ENCODE data around the gene NPC2.

Gene NPC2

GRCh38 chr14:74476107-74476506 lies 17.0 kb downstream of the NPC2 start:
- Histone ChIP-seq H3K27ac (no peak overlapping the region), H3K4me3 (no peak overlapping the region), H3K9ac (ENCODE audit: insufficient read length) (no peak overlapping the region), H3K36me3 (ENCODE audit: insufficient read depth, low read length) (peaks cover 3% of the 10 kb centered on the region; the same call in 1 of the 2 replicates), H3K9me3 (ENCODE audit: low read depth, low read length) (no peaks in the 10 kb centered on the region)
- TF ChIP-seq FOXP2 (optimal IDR thresholded peaks at IDR 0.05; ENCODE audit: control extremely low read depth, extremely low read length, insufficient read depth) (no peak), POLR2AphosphoS5 (IDR thresholded peaks at IDR 0.05; ENCODE audit: borderline replicate concordance, low read depth, low read length) (no peak), EZH2 (IDR thresholded peaks at IDR 0.05) (no peak)
- DNase-seq (ENCODE audit: low read depth, low spot score): no peak

- no peaks in the 10 kb centered on the region for H3K9me3 ChIP-seq (ENCODE audit: low read depth, low read length)
- no peaks in the 10 kb centered on the region for H3K36me3 ChIP-seq (ENCODE audit: insufficient read depth, low read length)
- H3K4me3 ChIP-seq: no peak overlapping the region
- no peak overlapping the region for H3K27ac ChIP-seq
- no peak for DNase-seq (ENCODE audit: low read depth, low spot score)
- TF ChIP-seq EZH2 (IDR thresholded peaks at IDR 0.05): no peak
- no peak for TF ChIP-seq POLR2AphosphoS5 (IDR thresholded peaks at IDR 0.05; ENCODE audit: borderline replicate concordance, low read depth, low read length)
- no peak for TF ChIP-seq FOXP2 (optimal IDR thresholded peaks at IDR 0.05; ENCODE audit: control extremely low read depth, extremely low read length, insufficient read depth)
- H3K9ac ChIP-seq (ENCODE audit: insufficient read length): no peak overlapping the region
Measured at GRCh38 chr14:74475678-74476077, 17.4 kb downstream of the NPC2 start.

GRCh38 chr14:74474376-74474775 lies 18.7 kb downstream of the NPC2 start:
- Histone ChIP-seq H3K4me3 (no peak overlapping the region), H3K36me3 (ENCODE audit: insufficient read depth, low read length) (no peaks in the 10 kb centered on the region), H3K27ac (no peak overlapping the region), H3K9me3 (ENCODE audit: low read depth, low read length) (no peaks in the 10 kb centered on the region), H3K9ac (ENCODE audit: insufficient read length) (no peak overlapping the region)
- TF ChIP-seq EZH2 (IDR thresholded peaks at IDR 0.05) (no peak), POLR2AphosphoS5 (IDR thresholded peaks at IDR 0.05; ENCODE audit: borderline replicate concordance, low read depth, low read length) (no peak), FOXP2 (optimal IDR thresholded peaks at IDR 0.05; ENCODE audit: control extremely low read depth, extremely low read length, insufficient read depth) (no peak)
- no peak for DNase-seq (ENCODE audit: low read depth, low spot score)

- TF ChIP-seq POLR2AphosphoS5 (IDR thresholded peaks at IDR 0.05; ENCODE audit: borderline replicate concordance, low read depth, low read length): no peak
- no peak for TF ChIP-seq EZH2 (IDR thresholded peaks at IDR 0.05)
- no peak for TF ChIP-seq FOXP2 (optimal IDR thresholded peaks at IDR 0.05; ENCODE audit: control extremely low read depth, extremely low read length, insufficient read depth)
- Histone ChIP-seq H3K9ac (ENCODE audit: insufficient read length) (no peak overlapping the region), H3K9me3 (ENCODE audit: low read depth, low read length) (no peaks in the 10 kb centered on the region)
Measured at GRCh38 chr14:74472601-74473000, 20.5 kb downstream of the NPC2 start.

GRCh38 chr14:74469548-74470518 lies 23.3 kb downstream of the NPC2 start:
- Histone ChIP-seq H3K4me3 (no peak overlapping the region), H3K9ac (ENCODE audit: insufficient read length) (no peak overlapping the region), H3K36me3 (ENCODE audit: insufficient read depth, low read length) (no peaks in the 10 kb centered on the region), H3K9me3 (ENCODE audit: low read depth, low read length) (no peaks in the 10 kb centered on the region), H3K27ac (no peak overlapping the region)
- no peak for DNase-seq (ENCODE audit: low read depth, low spot score)
- TF ChIP-seq POLR2AphosphoS5 (IDR thresholded peaks at IDR 0.05; ENCODE audit: borderline replicate concordance, low read depth, low read length) (no peak), EZH2 (IDR thresholded peaks at IDR 0.05) (no peak), FOXP2 (optimal IDR thresholded peaks at IDR 0.05; ENCODE audit: control extremely low read depth, extremely low read length, insufficient read depth) (no peak)

More at GRCh38 chr14:74472601-74473000, 20.5 kb downstream of the NPC2 start:
- DNase-seq (ENCODE audit: low read depth, low spot score): no peak
- H3K36me3 ChIP-seq (ENCODE audit: insufficient read depth, low read length): no peaks in the 10 kb centered on the region
- H3K27ac ChIP-seq: no peak overlapping the region
- no peak overlapping the region for H3K4me3 ChIP-seq

- no peaks in the 10 kb centered on the region for H3K9me3 ChIP-seq (ENCODE audit: low read depth, low read length)
- TF ChIP-seq POLR2AphosphoS5 (IDR thresholded peaks at IDR 0.05; ENCODE audit: borderline replicate concordance, low read depth, low read length) (no peak), FOXP2 (optimal IDR thresholded peaks at IDR 0.05; ENCODE audit: control extremely low read depth, extremely low read length, insufficient read depth) (no peak), EZH2 (IDR thresholded peaks at IDR 0.05) (no peak)
- no peak for DNase-seq (ENCODE audit: low read depth, low spot score)
- H3K9ac ChIP-seq (ENCODE audit: insufficient read length): no peak overlapping the region
- no peaks in the 10 kb centered on the region for H3K36me3 ChIP-seq (ENCODE audit: insufficient read depth, low read length)
- H3K4me3 ChIP-seq: no peak overlapping the region
- H3K27ac ChIP-seq: no peak overlapping the region
Measured at GRCh38 chr14:74468513-74468912, 24.6 kb downstream of the NPC2 start.

- no peak overlapping the region for H3K9ac ChIP-seq (ENCODE audit: insufficient read length)
- no peak overlapping the region for H3K27ac ChIP-seq
Measured at GRCh38 chr14:74465335-74465734, 27.8 kb downstream of the NPC2 start.

GRCh38 chr14:74464785-74465184 lies 28.3 kb downstream of the NPC2 start:
- Histone ChIP-seq H3K27ac (no peak overlapping the region), H3K36me3 (ENCODE audit: insufficient read depth, low read length) (no peaks in the 10 kb centered on the region), H3K9ac (ENCODE audit: insufficient read length) (no peak overlapping the region), H3K4me3 (no peak overlapping the region), H3K9me3 (ENCODE audit: low read depth, low read length) (no peaks in the 10 kb centered on the region)
- no peak for DNase-seq (ENCODE audit: low read depth, low spot score)
- TF ChIP-seq POLR2AphosphoS5 (IDR thresholded peaks at IDR 0.05; ENCODE audit: borderline replicate concordance, low read depth, low read length): no peak
- TF ChIP-seq EZH2 (IDR thresholded peaks at IDR 0.05): no peak
- no peak for TF ChIP-seq FOXP2 (optimal IDR thresholded peaks at IDR 0.05; ENCODE audit: control extremely low read depth, extremely low read length, insufficient read depth)

More at GRCh38 chr14:74465335-74465734, 27.8 kb downstream of the NPC2 start:
- Histone ChIP-seq H3K4me3 (no peak overlapping the region), H3K36me3 (ENCODE audit: insufficient read depth, low read length) (no peaks in the 10 kb centered on the region), H3K9me3 (ENCODE audit: low read depth, low read length) (no peaks in the 10 kb centered on the region)
- TF ChIP-seq POLR2AphosphoS5 (IDR thresholded peaks at IDR 0.05; ENCODE audit: borderline replicate concordance, low read depth, low read length) (no peak), FOXP2 (optimal IDR thresholded peaks at IDR 0.05; ENCODE audit: control extremely low read depth, extremely low read length, insufficient read depth) (no peak), EZH2 (IDR thresholded peaks at IDR 0.05) (no peak)
- DNase-seq (ENCODE audit: low read depth, low spot score): no peak

Data from SK-N-MC (cell line).